ENCODE data around the gene KRTAP20-1.

DNA sequence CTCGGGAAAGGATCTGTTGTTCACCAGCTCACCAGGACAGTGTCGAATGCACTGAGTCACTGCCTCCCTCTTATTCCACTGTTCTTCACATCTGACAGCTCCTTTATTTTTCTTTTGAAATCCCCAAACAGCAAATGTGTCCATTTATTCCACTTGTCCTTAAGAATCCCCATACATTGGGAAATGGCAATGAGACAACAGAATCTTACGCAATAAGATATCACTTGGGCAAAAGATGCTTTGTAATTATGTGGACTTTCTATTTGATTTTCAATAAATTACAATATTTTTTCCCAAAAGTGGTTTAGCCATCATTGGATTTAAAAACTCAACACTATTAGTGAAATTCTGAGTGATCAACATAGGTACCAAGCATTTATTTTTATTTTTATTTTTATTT lies 22.5 kb downstream of the KRTAP20-1 start:
- TF ChIP-seq, protein P1, sequence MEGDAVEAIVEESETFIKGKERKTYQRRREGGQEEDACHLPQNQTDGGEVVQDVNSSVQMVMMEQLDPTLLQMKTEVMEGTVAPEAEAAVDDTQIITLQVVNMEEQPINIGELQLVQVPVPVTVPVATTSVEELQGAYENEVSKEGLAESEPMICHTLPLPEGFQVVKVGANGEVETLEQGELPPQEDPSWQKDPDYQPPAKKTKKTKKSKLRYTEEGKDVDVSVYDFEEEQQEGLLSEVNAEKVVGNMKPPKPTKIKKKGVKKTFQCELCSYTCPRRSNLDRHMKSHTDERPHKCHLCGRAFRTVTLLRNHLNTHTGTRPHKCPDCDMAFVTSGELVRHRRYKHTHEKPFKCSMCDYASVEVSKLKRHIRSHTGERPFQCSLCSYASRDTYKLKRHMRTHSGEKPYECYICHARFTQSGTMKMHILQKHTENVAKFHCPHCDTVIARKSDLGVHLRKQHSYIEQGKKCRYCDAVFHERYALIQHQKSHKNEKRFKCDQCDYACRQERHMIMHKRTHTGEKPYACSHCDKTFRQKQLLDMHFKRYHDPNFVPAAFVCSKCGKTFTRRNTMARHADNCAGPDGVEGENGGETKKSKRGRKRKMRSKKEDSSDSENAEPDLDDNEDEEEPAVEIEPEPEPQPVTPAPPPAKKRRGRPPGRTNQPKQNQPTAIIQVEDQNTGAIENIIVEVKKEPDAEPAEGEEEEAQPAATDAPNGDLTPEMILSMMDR (conservative IDR thresholded peaks at IDR 0.05 in 1 of 2, IDR thresholded peaks at IDR 0.05 in 1 of 2; ENCODE audit: extremely low read depth in 1 of 2, insufficient read depth in 1 of 2, low read depth in 1 of 2, low read length in 2 of 2), result no peak
- no peak for TF ChIP-seq EZH2 (IDR thresholded peaks at IDR 0.05; ENCODE audit: borderline replicate concordance, low read length)

Data from mammary epithelial cell (primary cell).